Keratinocyte (primary cell): ENCODE data around the gene LIN9. TPM values are rescaled to one million over a fixed set of nuclear protein-coding genes. Genes with fewer than 3 reads are reported as not detected.
"Not testable (repeated sequence)": the region's sequence is repeated elsewhere in the genome, so short reads cannot be mapped to it uniquely, and the experiment has no call there.

Source experiments
- DNase-seq: peaks from one replicate; pipeline ENCODE4 v3.0.0-alpha.2; 2011; ENCODE audit warnings: low read depth, missing footprints, low spot score
- FAIRE-seq: peaks from 2 replicates; lab custom pipeline; 2011; peaks lifted over from hg19 to GRCh38; lab: Jason Lieb, UNC
- H2AFZ ChIP-seq: 2 replicates; pipeline ENCODE4 v1.6.0; 2012; ENCODE audit warnings: low read length, control low read depth, inconsistent platforms; ENCODE audit not compliant: control insufficient read depth
- H3K27ac ChIP-seq: 2 replicates; pipeline ENCODE4 v1.5.1; 2011; ENCODE audit warnings: low read length; ENCODE audit not compliant: control insufficient read depth, insufficient read depth
- H3K27me3 ChIP-seq: 3 replicates; pipeline ENCODE4 v1.6.0; 2011; ENCODE audit warnings: low read length; ENCODE audit not compliant: control insufficient read depth, insufficient read depth; ENCODE audit errors: extremely low read depth
- H3K36me3 ChIP-seq, 2 experiments: 2 replicates in 1 of 2; 3 replicates in 1 of 2; pipeline ENCODE4 v1.5.1; 2011; ENCODE audit warnings: low read length in 2 of 2, mild to moderate bottlenecking in 1 of 2; ENCODE audit not compliant: control insufficient read depth in 2 of 2, insufficient read depth in 2 of 2; ENCODE audit errors: extremely low read depth in 1 of 2
- H3K4me1 ChIP-seq: 3 replicates; pipeline ENCODE4 v1.5.1; 2011; ENCODE audit warnings: low read length; ENCODE audit not compliant: control insufficient read depth, insufficient read depth; ENCODE audit errors: extremely low read depth
- H3K4me2 ChIP-seq: 3 replicates; pipeline ENCODE4 v1.6.0; 2011; ENCODE audit warnings: low read depth, low read length; ENCODE audit not compliant: control insufficient read depth, insufficient read depth; ENCODE audit errors: extremely low read depth
- H3K4me3 ChIP-seq, 3 experiments: fragments of 200-600 bp in 1 of 3; sonication (generic) in 1 of 3; 2 replicates in 2 of 3; 3 replicates in 1 of 3; pipeline ENCODE4 v1.5.1; 2011 to 2016; ENCODE audit warnings: low read length in 3 of 3, mild to moderate bottlenecking in 3 of 3, control low read depth in 2 of 3, inconsistent platforms in 1 of 3, low read depth in 1 of 3, mixed read lengths in 1 of 3, mixed run types in 1 of 3, moderate library complexity in 1 of 3; ENCODE audit not compliant: control insufficient read depth in 2 of 3, insufficient read depth in 2 of 3; ENCODE audit errors: extremely low read depth in 1 of 3
- H3K79me2 ChIP-seq: 2 replicates; pipeline ENCODE4 v1.6.0; 2012; ENCODE audit warnings: low read length; ENCODE audit not compliant: control insufficient read depth, insufficient read depth
- H3K9ac ChIP-seq: 3 replicates; pipeline ENCODE4 v1.6.0; 2011; ENCODE audit warnings: low read length; ENCODE audit not compliant: control insufficient read depth, insufficient read depth; ENCODE audit errors: extremely low read depth
- H3K9me1 ChIP-seq: 3 replicates; pipeline ENCODE4 v1.6.0; 2011; ENCODE audit warnings: low read length; ENCODE audit not compliant: control insufficient read depth, insufficient read depth; ENCODE audit errors: extremely low read depth
- H3K9me3 ChIP-seq: 2 replicates; pipeline ENCODE4 v1.5.1; 2012; ENCODE audit warnings: low read depth, low read length; ENCODE audit not compliant: control insufficient read depth
- H4K20me1 ChIP-seq: 3 replicates; pipeline ENCODE4 v1.6.0; 2011; ENCODE audit warnings: low read length; ENCODE audit not compliant: control insufficient read depth, insufficient read depth; ENCODE audit errors: extremely low read depth
- CTCF ChIP-seq, 3 experiments: IDR thresholded peaks in 1 of 3; conservative IDR thresholded peaks in 1 of 3; optimal IDR thresholded peaks in 1 of 3; 2 replicates in 2 of 3; 3 replicates in 1 of 3; pipeline versions ENCODE3 to v1.5.1; 2011; ENCODE audit warnings: low read length in 3 of 3, mild to moderate bottlenecking in 3 of 3, moderate library complexity in 2 of 3, control low read depth in 1 of 3, inconsistent platforms in 1 of 3; ENCODE audit not compliant: insufficient read depth in 2 of 3; ENCODE audit errors: extremely low read depth in 1 of 3
- EZH2 ChIP-seq: IDR thresholded peaks from one replicate; pipeline ENCODE4 v1.6.1; 2012; ENCODE audit warnings: inconsistent platforms, mild to moderate bottlenecking, low read length, moderate library complexity
- dilution Hi-C: fragments of 300-500 bp; cut with MboI; formaldehyde crosslinking; loops from one replicate; pipeline ENCODE4 v1.7.0; 2020; ENCODE audit warnings: low sequenced_read_pairs; ENCODE audit not compliant: extremely low pct_ligation_motif_present
- polyA plus RNA-seq, 5 experiments: library from polyadenylated mRNA; depleted of rRNA in 3 of 5; stranded (reverse) in 3 of 5; stranded (forward) in 1 of 5; unstranded in 1 of 5; fragments of >200 nt; gene quantifications; 1 replicate in 1 of 5; 2 replicates in 3 of 5; 3 replicates in 1 of 5; pipeline versions ENCODE4 v1.2.1 to v1.2.3, GENCODE V29; 2011 to 2012; ENCODE audit warnings: missing spikeins in 2 of 5, low read depth in 1 of 5, low replicate concordance in 1 of 5

Gene LIN9
- polyA plus RNA-seq, 1 donor (not counting 4 experiments of a cell fraction or from before 2014, with no cell fraction given): 5.6 TPM

DNA sequence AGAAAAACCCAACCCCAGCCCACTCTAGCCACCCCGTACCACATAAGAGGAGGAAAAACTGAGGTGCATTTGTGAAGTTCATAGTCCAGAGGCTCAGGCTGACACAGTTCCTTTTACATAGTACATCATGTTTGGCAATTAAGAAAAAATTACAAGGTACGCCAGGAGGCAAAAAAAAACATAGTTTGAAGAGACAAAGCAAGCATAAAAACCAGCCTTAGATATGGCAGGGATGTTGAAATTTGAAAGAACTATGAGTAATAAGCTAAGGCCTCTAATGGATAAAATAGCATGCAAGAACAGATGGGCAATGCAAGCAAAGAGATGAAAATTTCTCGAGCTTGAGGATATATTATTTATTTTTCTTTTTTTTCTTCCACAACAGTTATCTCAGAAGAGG is 53.6 kb downstream of the LIN9 start:
- no peak for DNase-seq

DNA sequence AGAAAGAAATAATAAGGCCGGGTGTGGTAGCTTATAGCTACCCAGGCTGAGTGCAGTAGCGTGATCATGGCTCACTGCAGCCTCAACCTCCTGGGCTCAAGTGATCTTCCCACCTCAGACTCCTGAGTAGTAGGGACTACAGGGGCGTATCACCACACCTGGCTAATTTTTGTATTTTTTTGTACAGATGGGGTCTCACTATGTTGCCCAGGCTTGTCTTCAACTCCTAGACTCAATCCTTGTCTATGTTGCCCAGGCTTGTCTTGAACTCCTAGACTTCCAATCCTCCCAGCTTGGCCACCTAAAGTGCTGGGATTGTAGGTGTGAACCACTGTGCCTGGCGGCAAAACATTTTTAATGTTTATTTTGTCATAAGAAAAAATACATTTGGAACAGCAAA is 55.0 kb downstream of the LIN9 start:
- Histone ChIP-seq H3K27ac (no peak overlapping the region), H4K20me1 (no peaks in the 10 kb centered on the region), H3K4me1 (no peaks in the 10 kb centered on the region), H3K27me3 (no peaks in the 10 kb centered on the region), H3K36me3 (peaks cover 0 to 6% of the 10 kb centered on the region in 2 experiments), H3K4me2 (no peak overlapping the region), H3K79me2 (no peaks in the 10 kb centered on the region), H3K4me3 (no peak overlapping the region), H3K9me1 (no peaks in the 10 kb centered on the region), H3K9ac (no peak overlapping the region), H2AFZ (no peak overlapping the region), H3K9me3 (no peaks in the 10 kb centered on the region)
- TF ChIP-seq EZH2: no peak
- TF ChIP-seq CTCF (optimal IDR thresholded peaks at IDR 0.05 in 1 of 3, IDR thresholded peaks at IDR 0.05 in 1 of 3, conservative IDR thresholded peaks at IDR 0.05 in 1 of 3; ENCODE audit: extremely low read depth in 1 of 3, insufficient read depth in 2 of 3, low read length in 3 of 3): no peak
- FAIRE-seq (no peak), DNase-seq (no peak)
- dilution Hi-C loops: no loop called here

More for the DNA sequence above, 53.6 kb downstream of the LIN9 start:
- Histone ChIP-seq H3K36me3 (peaks cover 0 to 1% of the 10 kb centered on the region in 2 experiments), H3K27me3 (no peaks in the 10 kb centered on the region), H3K27ac (no peak overlapping the region), H3K9me1 (no peaks in the 10 kb centered on the region), H2AFZ (no peak overlapping the region), H3K4me3 (no peak overlapping the region), H4K20me1 (no peaks in the 10 kb centered on the region), H3K9me3 (no peaks in the 10 kb centered on the region), H3K4me2 (no peak overlapping the region), H3K4me1 (no peaks in the 10 kb centered on the region), H3K79me2 (no peaks in the 10 kb centered on the region), H3K9ac (no peak overlapping the region)
- no peak for FAIRE-seq
- TF ChIP-seq CTCF (optimal IDR thresholded peaks at IDR 0.05 in 1 of 3, IDR thresholded peaks at IDR 0.05 in 1 of 3, conservative IDR thresholded peaks at IDR 0.05 in 1 of 3; ENCODE audit: extremely low read depth in 1 of 3, insufficient read depth in 2 of 3, low read length in 3 of 3) (no peak), EZH2 (no peak)
- dilution Hi-C loops: no loop called here

- H3K4me1 ChIP-seq, H4K20me1 ChIP-seq, H3K36me3 ChIP-seq, H2AFZ ChIP-seq, H3K4me2 ChIP-seq, H3K4me3 ChIP-seq, H3K27me3 ChIP-seq, H3K27ac ChIP-seq, H3K9me1 ChIP-seq, dilution Hi-C loops, FAIRE-seq, DNase-seq, H3K9ac ChIP-seq, H3K9me3 ChIP-seq, H3K79me2 ChIP-seq: not testable (repeated sequence)
These were observed 56.1 kb downstream of the LIN9 start for GRCh38 chr1:226252841-226253240.
